Endothelial cell of umbilical vein (primary cell): ENCODE data around the gene SFT2D1. TPM values are rescaled to one million over a fixed set of nuclear protein-coding genes. Genes with fewer than 3 reads are reported as not detected.

Source experiments
- BruUV-seq: library from RNA; stranded (reverse); fragments of 400-500 nt; replicated peaks from 2 replicates; lab custom pipeline; 2021; lab: Mats Ljungman, UMichigan
- CTCF ChIA-PET: fragments of 300-600, 350-600 bp; sonication (Branson Sonifier 250); formaldehyde crosslinking; loops from one replicate; lab custom pipeline; 2021; ENCODE audit warnings: antibody characterized with exemption, inconsistent platforms; lab: Charles Lee
- POLR2A ChIA-PET: fragments of 300-600, 350-600 bp; sonication (Branson Sonifier 250); formaldehyde crosslinking; loops from one replicate; lab custom pipeline; 2021; ENCODE audit warnings: antibody characterized with exemption, inconsistent platforms; lab: Charles Lee
- DNase-seq: peaks from one replicate; pipeline ENCODE4 v3.0.0-alpha.2; 2011; ENCODE audit warnings: low read depth, low spot score
- FAIRE-seq: peaks from 2 replicates; lab custom pipeline; 2011; peaks lifted over from hg19 to GRCh38; lab: Jason Lieb, UNC
- H2AFZ ChIP-seq: 2 replicates; pipeline ENCODE4 v1.6.0; 2012; ENCODE audit warnings: low read depth, low read length, control low read depth, inconsistent platforms
- H3K27ac ChIP-seq: 2 replicates; pipeline ENCODE4 v1.5.1; 2011; ENCODE audit warnings: low read depth, mild to moderate bottlenecking, control low read depth, low read length, moderate library complexity; ENCODE audit not compliant: insufficient read depth
- H3K27me3 ChIP-seq, 2 experiments: 2 replicates each; pipeline versions ENCODE4 v1.6.0 to v1.6.1; 2011; ENCODE audit warnings: low read length in 2 of 2, mixed read lengths in 1 of 2; ENCODE audit not compliant: control insufficient read depth in 2 of 2, insufficient read depth in 2 of 2
- H3K36me3 ChIP-seq, 2 experiments: 2 replicates in 1 of 2; 3 replicates in 1 of 2; pipeline ENCODE4 v1.5.1; 2011; ENCODE audit warnings: low read length in 2 of 2, mild to moderate bottlenecking in 1 of 2, moderate library complexity in 1 of 2; ENCODE audit not compliant: control insufficient read depth in 2 of 2, insufficient read depth in 2 of 2; ENCODE audit errors: extremely low read depth in 1 of 2
- H3K4me1 ChIP-seq: 3 replicates; pipeline ENCODE4 v1.5.1; 2011; ENCODE audit warnings: mild to moderate bottlenecking, low read length; ENCODE audit not compliant: control insufficient read depth, insufficient read depth; ENCODE audit errors: extremely low read depth
- H3K4me2 ChIP-seq: 2 replicates; pipeline ENCODE4 v1.6.1; 2011; ENCODE audit warnings: low read length, control low read depth, mixed read lengths; ENCODE audit not compliant: insufficient read depth
- H3K4me3 ChIP-seq, 3 experiments: fragments of 200-600 bp in 1 of 3; sonication (generic), shearing (Covaris generic) in 1 of 3; replicated peaks in 1 of 3; 2 replicates each; pipeline ENCODE4 v1.5.1; 2011 to 2016; ENCODE audit warnings: control low read depth in 3 of 3, low read length in 3 of 3, mild to moderate bottlenecking in 2 of 3, inconsistent platforms in 1 of 3, low read depth in 1 of 3, moderate library complexity in 1 of 3; ENCODE audit not compliant: insufficient read depth in 1 of 3
- H3K79me2 ChIP-seq: 2 replicates; pipeline ENCODE4 v1.6.0; 2012; ENCODE audit warnings: low read length, inconsistent platforms; ENCODE audit not compliant: control insufficient read depth, insufficient read depth
- H3K9ac ChIP-seq: replicated peaks from 2 replicates; pipeline ENCODE3; 2011; ENCODE audit warnings: low read length, control low read depth; ENCODE audit not compliant: insufficient read depth; ENCODE audit errors: extremely low read depth
- H3K9me1 ChIP-seq: replicated peaks from 3 replicates; pipeline ENCODE4 v1.6.0; 2011; ENCODE audit warnings: mild to moderate bottlenecking, low read length; ENCODE audit not compliant: control insufficient read depth, insufficient read depth; ENCODE audit errors: extremely low read depth
- H3K9me3 ChIP-seq: replicated peaks from 2 replicates; pipeline ENCODE4 v1.5.1; 2012; ENCODE audit warnings: low read length, inconsistent platforms; ENCODE audit not compliant: control insufficient read depth, insufficient read depth
- H4K20me1 ChIP-seq: replicated peaks from 2 replicates; pipeline ENCODE3; 2011; ENCODE audit warnings: mild to moderate bottlenecking, low read length; ENCODE audit not compliant: control insufficient read depth, insufficient read depth; ENCODE audit errors: extremely low read depth
- CTCF ChIP-seq, 2 donors: IDR thresholded peaks; 1 replicate in 1 of 2; 2 replicates in 1 of 2; pipeline ENCODE4 v1.5.1; 2011; ENCODE audit warnings: low read length in 2 of 2, mild to moderate bottlenecking in 2 of 2, moderate library complexity in 2 of 2, control low read depth in 1 of 2, inconsistent platforms in 1 of 2, low read depth in 1 of 2; ENCODE audit not compliant: insufficient read depth in 1 of 2; ENCODE audit errors: extremely low read depth in 1 of 2
- EZH2 ChIP-seq: IDR thresholded peaks from 2 replicates; pipeline ENCODE4 v1.6.1; 2012; ENCODE audit warnings: borderline replicate concordance, low read depth, mild to moderate bottlenecking, moderate library complexity, low read length, inconsistent platforms; ENCODE audit not compliant: severe bottlenecking
- FOS ChIP-seq: IDR thresholded peaks from 2 replicates; pipeline ENCODE4 v1.6.1; 2011; ENCODE audit warnings: mild to moderate bottlenecking, low read length, moderate library complexity, borderline replicate concordance; ENCODE audit not compliant: insufficient read depth
- GATA2 ChIP-seq: IDR thresholded peaks from 2 replicates; pipeline ENCODE4 v1.7.0; 2011; ENCODE audit warnings: low read depth, mild to moderate bottlenecking, moderate library complexity, mixed read lengths, low read length; ENCODE audit not compliant: insufficient read length, insufficient read depth
- JUN ChIP-seq: IDR thresholded peaks from 2 replicates; pipeline ENCODE4 v1.6.1; 2011; ENCODE audit warnings: borderline replicate concordance, low read depth; ENCODE audit not compliant: insufficient read length, insufficient read depth
- MAX ChIP-seq: IDR thresholded peaks from 2 replicates; pipeline ENCODE4 v1.6.1; 2011; ENCODE audit not compliant: insufficient read depth, insufficient read length
- MYC ChIP-seq: IDR thresholded peaks from one replicate; pipeline ENCODE4 v1.6.1; 2011; ENCODE audit warnings: mild to moderate bottlenecking, low read depth, low read length
- POLR2A ChIP-seq: IDR thresholded peaks from 2 replicates; pipeline ENCODE4 v1.6.1; 2012; ENCODE audit warnings: low read depth, mild to moderate bottlenecking, control low read depth, low read length
- POLR2AphosphoS5 ChIP-seq: IDR thresholded peaks from 2 replicates; pipeline ENCODE4 v1.6.1; 2012; ENCODE audit warnings: low read depth, mild to moderate bottlenecking, control low read depth, low read length, moderate library complexity; ENCODE audit not compliant: insufficient read depth
- dilution Hi-C: fragments of 300-500 bp; cut with MboI; formaldehyde crosslinking; loops from one replicate; pipeline ENCODE4 v1.15.0; 2019; ENCODE audit warnings: low sequenced_read_pairs; ENCODE audit not compliant: extremely low pct_ligation_motif_present
- intact Hi-C: fragments of 100-400 bp; cut with micrococcal nuclease; formaldehyde crosslinking; loops from one replicate; pipeline ENCODE4 v1.10.0; 2022
- polyA plus RNA-seq, 4 experiments: library from polyadenylated mRNA; depleted of rRNA in 3 of 4; stranded (reverse) in 3 of 4; unstranded in 1 of 4; fragments of >200 nt; gene quantifications; 2 replicates each; pipeline versions ENCODE4 v1.2.1 to v1.2.3, GENCODE V29; 2011 to 2012; ENCODE audit warnings: missing spikeins in 1 of 4
- total RNA-seq: library from RNA; stranded (reverse); gene quantifications from 2 replicates; pipeline ENCODE4 v1.2.3, GENCODE V29; 2021

The SFT2D1 gene
- total and polyA plus RNA-seq, 2 donors (not counting 3 experiments of a cell fraction or from before 2014, with no cell fraction given) = 22.9 to 30.6 TPM

GRCh38 chr6:166313255-166314070 is 28.9 kb downstream of the SFT2D1 start:
- DNase-seq (peak; percentile 45), FAIRE-seq (no peak)
- peaks cover 19 to 23% of the 10 kb centered on the region in 2 experiments for H3K27me3 ChIP-seq
- H3K36me3 ChIP-seq = no peaks in the 10 kb centered on the region
- H3K27ac ChIP-seq = no peak overlapping the region
- TF ChIP-seq CTCF (IDR thresholded peaks at IDR 0.05; ENCODE audit: extremely low read depth in 1 of 2, insufficient read depth in 1 of 2, low read depth in 1 of 2, low read length in 2 of 2) (peak; percentile 73), MYC (no peak)
- H3K4me2 ChIP-seq = no peak overlapping the region
- no peaks in the 10 kb centered on the region for H4K20me1 ChIP-seq
- no peaks in the 10 kb centered on the region for H3K9me1 ChIP-seq
- H3K9ac ChIP-seq = no peak overlapping the region
- dilution Hi-C loops = no loop called here
- CTCF ChIA-PET = interaction anchor here (0.6 to 10.3 kb wide), 24 partner anchors 9 to 175 kb away, joined by 3 to 158 read pairs (median 4); no protein-coding TSS in a partner anchor
- BruUV-seq = no TSS peak
- H3K79me2 ChIP-seq = no peaks in the 10 kb centered on the region
- POLR2A ChIA-PET = no interaction called here
- no peak overlapping the region for H2AFZ ChIP-seq
- no peaks in the 10 kb centered on the region for H3K4me1 ChIP-seq
- H3K9me3 ChIP-seq = no peaks in the 10 kb centered on the region
- no peak overlapping the region for H3K4me3 ChIP-seq
- intact Hi-C loops = loop anchor here (1.0 kb wide), 3 partner anchors 29 to 87 kb away; partner anchors contain the start of gene SFT2D1

- BruUV-seq = no TSS peak
- FAIRE-seq = no peak
- Histone ChIP-seq H3K9me3 (no peaks in the 10 kb centered on the region), H3K4me2 (no peak overlapping the region), H3K27ac (no peak overlapping the region), H3K9me1 (no peaks in the 10 kb centered on the region), H3K36me3 (no peaks in the 10 kb centered on the region), H4K20me1 (no peaks in the 10 kb centered on the region), H3K4me1 (peaks cover 3% of the 10 kb centered on the region), H3K4me3 (no peak overlapping the region), H3K79me2 (no peaks in the 10 kb centered on the region), H3K9ac (no peak overlapping the region), H2AFZ (no peak overlapping the region), H3K27me3 (peaks cover 20 to 29% of the 10 kb centered on the region in 2 experiments)
- CTCF ChIA-PET = interaction anchor here (0.6 to 10.3 kb wide), 16 partner anchors 10 to 163 kb away, joined by 3 to 158 read pairs (median 5); no protein-coding TSS in a partner anchor
- dilution Hi-C loops = no loop called here
- no peak for TF ChIP-seq EZH2
- no peak for TF ChIP-seq POLR2A
- no peak for TF ChIP-seq GATA2
- TF ChIP-seq MYC = no peak
- no peak for TF ChIP-seq POLR2AphosphoS5
- TF ChIP-seq FOS = no peak
- no peak for TF ChIP-seq MAX
- TF ChIP-seq CTCF (IDR thresholded peaks at IDR 0.05; ENCODE audit: extremely low read depth in 1 of 2, insufficient read depth in 1 of 2, low read depth in 1 of 2, low read length in 2 of 2) = no peak
- no peak for TF ChIP-seq JUN
- POLR2A ChIA-PET = no interaction called here
- no peak for DNase-seq
- intact Hi-C loops = loop anchor here (1.0 kb wide), 3 partner anchors 29 to 87 kb away; partner anchors contain the start of gene SFT2D1
Measured at GRCh38 chr6:166312832-166313231, 29.5 kb downstream of the SFT2D1 start.
